NCI-H82 treated with DMSO at 0.1 percent for 48 hours (cell line): Measurements from ENCODE around the gene ERICH4.

ENCODE experiments used
- DNase-seq: peaks from one replicate; lab custom pipeline; 2025; ENCODE audit not compliant: unreplicated experiment; lab: John Stamatoyannopoulos, UW

The ERICH4 gene

GRCh38 chr19:41413947-41414346 lies 29.0 kb upstream of the ERICH4 start:
- DNase-seq, result no peak

GRCh38 chr19:41414461-41414860 lies 28.5 kb upstream of the ERICH4 start:
- no peak for DNase-seq

- no peak for DNase-seq
Observed at GRCh38 chr19:41415154-41415571, 27.8 kb upstream of the ERICH4 start.

GRCh38 chr19:41416194-41416674 lies 26.7 kb upstream of the ERICH4 start:
- no peak for DNase-seq

- no peak for DNase-seq
Observed at GRCh38 chr19:41420101-41420880, 22.7 kb upstream of the ERICH4 start.

- no peak for DNase-seq
Observed at GRCh38 chr19:41421314-41421713, 21.6 kb upstream of the ERICH4 start.

- DNase-seq, result no peak
Observed at GRCh38 chr19:41421973-41422372, 21.0 kb upstream of the ERICH4 start.

- DNase-seq, result no peak
Observed at GRCh38 chr19:41422456-41422855, 20.5 kb upstream of the ERICH4 start.

- DNase-seq, result no peak
Observed at GRCh38 chr19:41422955-41423354, 20.0 kb upstream of the ERICH4 start.

GRCh38 chr19:41424335-41425173 lies 18.4 kb upstream of the ERICH4 start:
- no peak for DNase-seq

- DNase-seq, result no peak
Observed at GRCh38 chr19:41425174-41426115, 17.5 kb upstream of the ERICH4 start.

GRCh38 chr19:41426116-41426841 lies 16.7 kb upstream of the ERICH4 start:
- DNase-seq, result no peak

GRCh38 chr19:41426952-41427646 lies 15.9 kb upstream of the ERICH4 start, which contains the start of gene B3GNT8:
Gene B3GNT8 (minus strand): TSS chr19:41427374. CDS start chr19:41426778, 596 bp downstream.
- DNase-seq, result no peak

- no peak for DNase-seq
Observed at GRCh38 chr19:41427647-41428480, 15.1 kb upstream of the ERICH4 start.

- no peak for DNase-seq
Observed at GRCh38 chr19:41428481-41428859, 14.5 kb upstream of the ERICH4 start.

- DNase-seq, result no peak
Observed at GRCh38 chr19:41430922-41431321, 12.0 kb upstream of the ERICH4 start.

GRCh38 chr19:41431426-41432386 lies 11.2 kb upstream of the ERICH4 start:
- DNase-seq, result no peak

- DNase-seq, result no peak
Observed at GRCh38 chr19:41433171-41433570, 9.8 kb upstream of the ERICH4 start.
